ENCODE results near the gene DDA1. TPM values are rescaled to one million over a fixed set of nuclear protein-coding genes. Genes with fewer than 3 reads are reported as not detected.

DDA1 gene
- total and polyA plus RNA-seq, 2 of the 13 experiments (the other 11 are each of a cell fraction or from before 2014, with no cell fraction given) = 24.5 to 26.0 TPM

GRCh38 chr19:17266975-17267788 lies 42.2 kb upstream of the DDA1 start, which contains the start of gene BABAM1 (continued):
- TF ChIP-seq ARID4A (CRISPR knock-in tag; IDR thresholded peaks at IDR 0.05; ENCODE audit: borderline replicate concordance) = peak; percentile 80; the same call in 1 of the 2 replicates
- no peak for TF ChIP-seq TBX3 (IDR thresholded peaks at IDR 0.05; ENCODE audit: borderline replicate concordance)
- peak; percentile 92 for TF ChIP-seq TAF1 (CRISPR knock-in tag; IDR thresholded peaks at IDR 0.05)
- peak; percentile 92 for TF ChIP-seq ELF1 (CRISPR knock-in tag; IDR thresholded peaks at IDR 0.05)
- 0 out of 2 replicates have a peak, but pooled peaks have one; percentile 25 for TF ChIP-seq UBTF (CRISPR knock-in tag; IDR thresholded peaks at IDR 0.05)
- TF ChIP-seq LCORL (IDR thresholded peaks at IDR 0.05) = peak; percentile 95
- TF ChIP-seq LCORL (CRISPR knock-in tag; IDR thresholded peaks at IDR 0.05) = no peak
- TF ChIP-seq YEATS2 (CRISPR knock-in tag; IDR thresholded peaks at IDR 0.05; ENCODE audit: borderline replicate concordance) = peak; percentile 81; the same call in 1 of the 2 replicates
- TF ChIP-seq ZNF124 (CRISPR knock-in tag; IDR thresholded peaks at IDR 0.05) = peak; percentile 77; the same call in 1 of the 2 replicates
- peak; percentile 60; the same call in 1 of the 2 replicates for TF ChIP-seq ZFP91 (CRISPR knock-in tag; IDR thresholded peaks at IDR 0.05; ENCODE audit: borderline replicate concordance)
- TF ChIP-seq POLR2A (IDR thresholded peaks at IDR 0.05; ENCODE audit: insufficient read depth in 1 of 2, low read depth in 2 of 2, low read length in 2 of 2) = peak; percentile 65 to 82
- peak; percentile 60; the same call in 1 of the 2 replicates for TF ChIP-seq ERF (CRISPR knock-in tag; IDR thresholded peaks at IDR 0.05)
- no peak for TF ChIP-seq NFE2L1 (CRISPR knock-in tag; IDR thresholded peaks at IDR 0.05; ENCODE audit: borderline replicate concordance)
- TF ChIP-seq ZNF740 (CRISPR knock-in tag; IDR thresholded peaks at IDR 0.05) = no peak
- TF ChIP-seq ZBTB26 (CRISPR knock-in tag; IDR thresholded peaks at IDR 0.05; ENCODE audit: borderline replicate concordance) = 0 out of 2 replicates have a peak, but pooled peaks have one; percentile 46
